DND-41 (cell line): ENCODE data around the gene IPO4.

Experiments used
- ATAC-seq: fragments of 200-7000 bp; cut with Tn5 transposase; 3 replicates; pipeline ENCODE4 v1.9.1; 2021; ENCODE audit warnings: low read depth; ENCODE audit not compliant: insufficient read depth
- DNase-seq: peaks from one replicate; pipeline ENCODE4 v3.0.0-alpha.2; 2020
- H2AFZ ChIP-seq: 2 replicates; pipeline ENCODE4 v1.6.0; 2012; ENCODE audit warnings: low read depth, low read length
- H3K27ac ChIP-seq: 2 replicates; pipeline ENCODE4 v1.5.1; 2012; ENCODE audit warnings: low read length, inconsistent platforms
- H3K27me3 ChIP-seq: fragments of 200-600 bp; sonication (generic); 2 replicates; pipeline ENCODE4 v1.6.0; 2012; ENCODE audit warnings: low read length, mild to moderate bottlenecking, inconsistent platforms; ENCODE audit not compliant: insufficient read depth, poor library complexity
- H3K36me3 ChIP-seq: 2 replicates; pipeline ENCODE4 v1.5.1; 2012; ENCODE audit warnings: low read length, inconsistent platforms; ENCODE audit not compliant: insufficient read depth
- H3K4me1 ChIP-seq: 2 replicates; pipeline ENCODE4 v1.5.1; 2012; ENCODE audit warnings: mild to moderate bottlenecking, low read length; ENCODE audit not compliant: insufficient read depth
- H3K4me2 ChIP-seq: 2 replicates; pipeline ENCODE4 v1.6.0; 2012; ENCODE audit warnings: mild to moderate bottlenecking, moderate library complexity, low read length, inconsistent platforms; ENCODE audit not compliant: insufficient read depth
- H3K4me3 ChIP-seq, 2 experiments: fragments of 200-600 bp in 1 of 2; shearing (Covaris generic) in 1 of 2; 2 replicates each; pipeline ENCODE4 v1.5.1; 2012 to 2016; ENCODE audit warnings: inconsistent platforms in 2 of 2, low read length in 2 of 2, mild to moderate bottlenecking in 2 of 2, low read depth in 1 of 2, moderate library complexity in 1 of 2
- H3K79me2 ChIP-seq: 2 replicates; pipeline ENCODE4 v1.6.0; 2012; ENCODE audit warnings: low read length, inconsistent platforms; ENCODE audit not compliant: insufficient read depth
- H3K9ac ChIP-seq: 2 replicates; pipeline ENCODE4 v1.6.0; 2012; ENCODE audit warnings: low read depth, mild to moderate bottlenecking, inconsistent platforms, low read length, moderate library complexity
- H3K9me3 ChIP-seq: 2 replicates; pipeline ENCODE4 v1.5.1; 2012; ENCODE audit warnings: low read length, moderate library complexity, mild to moderate bottlenecking, inconsistent platforms; ENCODE audit not compliant: insufficient read depth, severe bottlenecking
- H4K20me1 ChIP-seq: 2 replicates; pipeline ENCODE4 v1.6.0; 2012; ENCODE audit warnings: low read length; ENCODE audit not compliant: insufficient read depth
- CTCF ChIP-seq: IDR thresholded peaks from 2 replicates; pipeline ENCODE4 v1.5.1; 2012; ENCODE audit warnings: borderline replicate concordance, low read length, moderate library complexity, mild to moderate bottlenecking; ENCODE audit not compliant: poor library complexity, severe bottlenecking; ENCODE audit errors: extremely low read depth
- EZH2 ChIP-seq: IDR thresholded peaks from 3 replicates; pipeline ENCODE4 v1.6.1; 2012; ENCODE audit warnings: borderline replicate concordance, low read depth, mild to moderate bottlenecking, moderate library complexity, low read length, inconsistent platforms; ENCODE audit not compliant: severe bottlenecking

Gene IPO4

DNA sequence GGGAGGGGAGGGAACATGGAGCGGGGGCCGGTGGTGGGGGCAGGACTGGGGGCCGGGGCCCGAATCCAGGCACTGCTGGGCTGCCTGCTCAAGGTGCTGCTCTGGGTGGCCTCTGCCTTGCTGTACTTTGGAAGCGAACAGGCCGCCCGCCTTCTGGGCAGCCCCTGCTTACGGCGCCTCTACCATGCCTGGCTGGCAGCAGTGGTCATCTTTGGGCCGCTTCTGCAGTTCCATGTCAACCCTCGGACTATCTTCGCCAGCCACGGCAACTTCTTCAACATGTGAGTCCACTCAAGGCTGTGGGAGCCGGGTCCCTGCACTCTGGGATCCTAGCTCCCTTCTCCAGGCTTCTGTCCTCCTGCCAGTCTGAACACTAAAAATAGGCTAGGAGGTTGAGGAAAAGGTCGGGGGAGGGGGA is 57.1 kb downstream of the IPO4 start:
- no peak for ATAC-seq
- peaks cover 9% of the 10 kb centered on the region for H3K4me1 ChIP-seq
- H3K36me3 ChIP-seq, result no peaks in the 10 kb centered on the region; the same call in 1 of the 2 replicates
- no peak overlapping the region; the same call in 1 of the 2 replicates for H3K9ac ChIP-seq
- no peaks in the 10 kb centered on the region for H3K9me3 ChIP-seq
- no peak for DNase-seq
- no peak overlapping the region for H3K27ac ChIP-seq
- 0 out of 2 replicates have a peak, but pooled peaks cover 2% of the 10 kb centered on the region for H4K20me1 ChIP-seq
- H3K27me3 ChIP-seq, result no peaks in the 10 kb centered on the region
- H3K4me2 ChIP-seq, result no peak overlapping the region
- peaks cover 6% of the 10 kb centered on the region for H3K79me2 ChIP-seq
- TF ChIP-seq EZH2 (no peak), CTCF (no peak)
- no peak overlapping the region for H2AFZ ChIP-seq
- H3K4me3 ChIP-seq, result no peak overlapping the region

- DNase-seq (no peak), ATAC-seq (no peak)
- Histone ChIP-seq H3K36me3 (no peaks in the 10 kb centered on the region), H3K4me2 (no peak overlapping the region), H3K79me2 (no peaks in the 10 kb centered on the region), H3K4me3 (no peak overlapping the region), H3K9ac (no peak overlapping the region), H2AFZ (no peak overlapping the region), H3K4me1 (peaks cover 7% of the 10 kb centered on the region), H3K9me3 (no peaks in the 10 kb centered on the region), H3K27ac (no peak overlapping the region), H4K20me1 (no peaks in the 10 kb centered on the region), H3K27me3 (no peaks in the 10 kb centered on the region)
- no peak for TF ChIP-seq CTCF
Measured at GRCh38 chr14:24130717-24131548, 57.7 kb downstream of the IPO4 start.

GRCh38 chr14:24130380-24130716 is 58.3 kb downstream of the IPO4 start, which contains the start of gene FITM1:
TSS of gene FITM1 (plus strand) at chr14:24130659. CDS start at chr14:24131564, 905 bp downstream.
- Histone ChIP-seq H4K20me1 (no peaks in the 10 kb centered on the region), H3K4me3 (no peak within 1 kb of the TSS), H3K9me3 (no peaks in the 10 kb centered on the region), H3K79me2 (no peaks in the 10 kb centered on the region), H2AFZ (no peak within 1 kb of the TSS), H3K4me2 (no peak within 1 kb of the TSS), H3K4me1 (peaks cover 2% of the 10 kb centered on the region), H3K36me3 (no peaks in the 10 kb centered on the region), H3K27me3 (no peaks in the 10 kb centered on the region), H3K27ac (no peak within 1 kb of the TSS), H3K9ac (no peak within 1 kb of the TSS)
- DNase-seq, result no peak
- TF ChIP-seq EZH2, result no peak
- no peak for TF ChIP-seq CTCF
- ATAC-seq, result no peak
